PC-3 (cell line): Measurements from ENCODE around the gene ERMARD. TPM values are rescaled to one million over a fixed set of nuclear protein-coding genes. Genes with fewer than 3 reads are reported as not detected.

Experiments
- ATAC-seq: fragments of 200-7000 bp; cut with Tn5 transposase; 2 replicates; pipeline ENCODE4 v1.9.1; 2020; ENCODE audit warnings: mild to moderate bottlenecking, moderate library complexity
- BruUV-seq: library from RNA; stranded (reverse); fragments of 400-500 nt; replicated peaks from 2 replicates; lab custom pipeline; 2021; lab: Mats Ljungman, UMichigan
- CTCF ChIA-PET: fragments of 300-600 bp; sonication (Branson Sonifier 250); formaldehyde crosslinking; loops from one replicate; lab custom pipeline; 2022; ENCODE audit warnings: antibody characterized with exemption; lab: Charles Lee
- POLR2A ChIA-PET: fragments of 300-600 bp; sonication (Branson Sonifier 250); formaldehyde crosslinking; loops from one replicate; lab custom pipeline; 2022; ENCODE audit warnings: antibody characterized with exemption; ENCODE audit not compliant: unreplicated experiment; lab: Charles Lee
- DNase-seq: peaks from one replicate; pipeline ENCODE4 v3.0.0-alpha.2; 2015
- H2AFZ ChIP-seq: fragments of 300-600 bp; sonication (generic); 2 replicates; pipeline ENCODE4 v1.6.0; 2016; ENCODE audit warnings: antibody characterized with exemption, low read length
- H3F3A ChIP-seq: fragments of 300-600 bp; sonication (generic); one replicate; pipeline ENCODE4 v1.6.0; 2017; ENCODE audit warnings: antibody characterized with exemption, low read length, control low read depth, mild to moderate bottlenecking; ENCODE audit not compliant: unreplicated experiment
- H3K27ac ChIP-seq: fragments of 300-600 bp; sonication (generic); 2 replicates; pipeline ENCODE4 v1.5.1; 2016; ENCODE audit warnings: mild to moderate bottlenecking, low read length
- H3K27me3 ChIP-seq: fragments of 300-600 bp; sonication (generic); 2 replicates; pipeline ENCODE4 v1.6.1; 2016; ENCODE audit warnings: low read length, mixed read lengths
- H3K36me3 ChIP-seq: fragments of 300-600 bp; sonication (generic); 2 replicates; pipeline ENCODE4 v1.6.1; 2016; ENCODE audit warnings: low read depth, mixed run types, low read length, mixed read lengths
- H3K4me1 ChIP-seq: fragments of 300-600 bp; sonication (generic); 2 replicates; pipeline ENCODE4 v1.5.1; 2016; ENCODE audit warnings: low read length; ENCODE audit not compliant: insufficient read depth
- H3K4me2 ChIP-seq: fragments of 300-600 bp; sonication (generic); 2 replicates; pipeline ENCODE4 v1.6.0; 2016; ENCODE audit warnings: low read length
- H3K4me3 ChIP-seq: fragments of 300-600 bp; sonication (generic); 2 replicates; pipeline ENCODE4 v1.5.1; 2016; ENCODE audit warnings: mild to moderate bottlenecking, low read length, mixed read lengths
- H3K79me2 ChIP-seq: fragments of 300-600 bp; sonication (generic); 2 replicates; pipeline ENCODE4 v1.6.1; 2017; ENCODE audit warnings: low read length, mixed read lengths
- H3K9ac ChIP-seq: fragments of 300-600 bp; sonication (generic); 2 replicates; pipeline ENCODE4 v1.6.0; 2016; ENCODE audit warnings: mild to moderate bottlenecking, low read length
- H3K9me2 ChIP-seq: fragments of 300-600 bp; sonication (generic); replicated peaks from 2 replicates; pipeline ENCODE4 v1.6.1; 2016; ENCODE audit warnings: mixed run types, low read length, mixed read lengths
- H3K9me3 ChIP-seq: fragments of 300-600 bp; sonication (generic); 2 replicates; pipeline ENCODE4 v1.6.1; 2016; ENCODE audit warnings: low read length, mixed read lengths
- H4K20me1 ChIP-seq: fragments of 300-600 bp; sonication (generic); 2 replicates; pipeline ENCODE4 v1.6.1; 2016; ENCODE audit warnings: low read length, mixed read lengths
- CTCF ChIP-seq: fragments of 300-600 bp; sonication (generic); conservative IDR thresholded peaks from 2 replicates; pipeline ENCODE4 v1.5.1; 2017; ENCODE audit warnings: antibody characterized with exemption, low read depth, mild to moderate bottlenecking, low read length
- EZH2 ChIP-seq: fragments of 300-600 bp; sonication (generic); IDR thresholded peaks from one replicate; pipeline ENCODE4 v1.6.1; 2017; ENCODE audit warnings: antibody characterized with exemption, mild to moderate bottlenecking, low read length; ENCODE audit not compliant: unreplicated experiment
- EZH2phosphoT487 ChIP-seq: fragments of 300-600 bp; sonication (generic); IDR thresholded peaks from 2 replicates; pipeline ENCODE4 v1.6.1; 2018; ENCODE audit warnings: mild to moderate bottlenecking, antibody characterized with exemption, low read length, borderline replicate concordance
- intact Hi-C: fragments of 100-400 bp; cut with micrococcal nuclease; formaldehyde crosslinking; loops from 2 replicates; pipeline ENCODE4 v1.9.0; 2023
- total RNA-seq: library from RNA; depleted of rRNA; stranded (reverse); fragments of >200 nt; gene quantifications from 2 replicates; pipeline ENCODE4 v1.2.3, GENCODE V29; 2014

Gene ERMARD
- total RNA-seq, 1 experiment from 2014 or later: 16.3 TPM

GRCh38 chr6:169804427-169804826 is 53.0 kb downstream of the ERMARD start:
- no peaks in the 10 kb centered on the region for H3K9me2 ChIP-seq
- CTCF ChIA-PET: interaction anchor here (0.6 kb wide), 1 partner anchor 28 kb away, joined by 3 read pairs; no protein-coding TSS in a partner anchor
- no peak overlapping the region for H3K9ac ChIP-seq
- H3F3A ChIP-seq: no peaks in the 10 kb centered on the region
- intact Hi-C loops: no loop called here
- no peaks in the 10 kb centered on the region for H3K27me3 ChIP-seq
- no peaks in the 10 kb centered on the region for H3K36me3 ChIP-seq
- POLR2A ChIA-PET: no interaction called here
- TF ChIP-seq EZH2 (no peak), EZH2phosphoT487 (no peak), CTCF (no peak)
- no peaks in the 10 kb centered on the region for H3K79me2 ChIP-seq
- DNase-seq: no peak
- BruUV-seq: no TSS peak
- H4K20me1 ChIP-seq: no peaks in the 10 kb centered on the region
- ATAC-seq: no peak
- no peak overlapping the region for H3K4me2 ChIP-seq
- H3K27ac ChIP-seq: no peak overlapping the region
- H2AFZ ChIP-seq: no peak overlapping the region
- no peak overlapping the region for H3K4me3 ChIP-seq
- peaks cover 18% of the 10 kb centered on the region for H3K4me1 ChIP-seq
- H3K9me3 ChIP-seq: no peaks in the 10 kb centered on the region

- Histone ChIP-seq H3F3A (no peaks in the 10 kb centered on the region), H3K4me2 (no peak overlapping the region), H3K4me1 (peaks cover 10% of the 10 kb centered on the region), H3K4me3 (no peak overlapping the region), H2AFZ (no peak overlapping the region), H3K9me2 (no peaks in the 10 kb centered on the region), H3K9me3 (no peaks in the 10 kb centered on the region), H3K36me3 (no peaks in the 10 kb centered on the region), H3K27ac (no peak overlapping the region), H3K27me3 (no peaks in the 10 kb centered on the region), H4K20me1 (no peaks in the 10 kb centered on the region), H3K9ac (no peak overlapping the region), H3K79me2 (no peaks in the 10 kb centered on the region)
- ATAC-seq (no peak), DNase-seq (no peak)
- ChIA-PET CTCF (no interaction called here), POLR2A (no interaction called here)
- intact Hi-C loops: no loop called here
- TF ChIP-seq EZH2phosphoT487: no peak
- no peak for TF ChIP-seq EZH2
- no TSS peak for BruUV-seq
These were observed 53.9 kb downstream of the ERMARD start for GRCh38 chr6:169805242-169805838.

DNA sequence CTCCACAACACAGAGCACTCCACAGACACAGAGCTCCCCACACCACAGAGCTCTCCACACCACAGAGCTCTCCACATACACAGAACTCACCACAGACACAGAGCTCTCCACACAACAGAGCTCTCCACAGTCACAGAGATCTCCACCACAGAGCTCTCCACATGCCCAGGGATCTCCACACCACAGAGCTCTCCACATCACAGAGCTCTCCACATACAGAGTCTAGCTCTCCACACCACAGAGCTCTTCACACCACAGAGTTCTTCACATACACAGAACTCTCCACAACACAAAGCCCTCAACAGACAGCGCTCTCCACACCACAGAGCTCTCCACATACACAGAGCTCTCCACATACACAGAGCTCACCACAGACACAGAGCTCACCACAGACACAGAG is 55.3 kb downstream of the ERMARD start:
- Histone ChIP-seq H3K4me1 (no peaks in the 10 kb centered on the region), H3K9ac (no peak overlapping the region), H3K9me2 (no peaks in the 10 kb centered on the region), H3F3A (no peaks in the 10 kb centered on the region), H3K4me3 (no peak overlapping the region), H3K4me2 (no peak overlapping the region), H3K9me3 (no peaks in the 10 kb centered on the region), H3K79me2 (no peaks in the 10 kb centered on the region), H3K27ac (no peak overlapping the region), H3K27me3 (no peaks in the 10 kb centered on the region), H3K36me3 (no peaks in the 10 kb centered on the region), H2AFZ (no peak overlapping the region), H4K20me1 (no peaks in the 10 kb centered on the region)
- intact Hi-C loops: no loop called here
- CTCF ChIA-PET: no interaction called here
- DNase-seq (no peak), ATAC-seq (no peak)
- no TSS peak for BruUV-seq
- no peak for TF ChIP-seq CTCF
- no peak for TF ChIP-seq EZH2phosphoT487
- POLR2A ChIA-PET: no interaction called here
